ENCODE results near the gene KLHL22. TPM values are rescaled to one million over a fixed set of nuclear protein-coding genes. Genes with fewer than 3 reads are reported as not detected.

The KLHL22 gene
- total and polyA plus RNA-seq, 2 of the 8 experiments (the other 6 are each of a cell fraction or from before 2014, with no cell fraction given) = 9.4 to 16.2 TPM

- DNase-seq (ENCODE audit: low read depth in 1 of 2, low spot score in 2 of 2) (no peak), FAIRE-seq (no peak)
- Histone ChIP-seq H3K56ac (replicated peaks; ENCODE audit: insufficient read length, low read depth, low read length) (no peak overlapping the region), H3K18ac (ENCODE audit: extremely low read depth, low read length) (no peak overlapping the region), H3K4me2 (ENCODE audit: insufficient read depth in 1 of 2, low read depth in 2 of 2, low read length in 2 of 2) (no peak overlapping the region), H2AK5ac (ENCODE audit: low read depth, low read length) (no peak overlapping the region), H3K23me2 (ENCODE audit: low read depth, low read length) (no peaks in the 10 kb centered on the region), H3K27me3 (replicated peaks in 1 of 4; ENCODE audit: control insufficient read depth in 3 of 4, extremely low read depth in 1 of 4, insufficient read depth in 3 of 4, low read length in 3 of 4) (no peaks in the 10 kb centered on the region), H3K9me3 (ENCODE audit: insufficient read depth in 2 of 2, low read depth in 1 of 2, low read length in 1 of 2) (no peaks in the 10 kb centered on the region; a peak in 1 of 4 replicates), H2BK120ac (replicated peaks; ENCODE audit: low read depth, low read length) (no peak overlapping the region), H4K91ac (replicated peaks; ENCODE audit: insufficient read length, low read length) (no peak overlapping the region), H3K79me2 (ENCODE audit: control insufficient read depth in 1 of 2, insufficient read depth in 2 of 2, low read length in 2 of 2) (no peaks in the 10 kb centered on the region), H2BK15ac (ENCODE audit: low read length) (no peak overlapping the region), H3K4me3 (ENCODE audit: extremely low read depth in 1 of 4, insufficient read depth in 2 of 4, low read depth in 3 of 4, low read length in 4 of 4) (no peak overlapping the region), H4K8ac (ENCODE audit: extremely low read depth, insufficient read depth, low read length) (no peak overlapping the region), H4K20me1 (replicated peaks in 1 of 2; ENCODE audit: control insufficient read depth in 1 of 2, insufficient read depth in 2 of 2, low read length in 2 of 2) (peaks cover 4 to 9% of the 10 kb centered on the region in 2 experiments), H2BK20ac (ENCODE audit: low read length) (no peak overlapping the region), H3K79me1 (ENCODE audit: low read depth, low read length) (peaks cover 7% of the 10 kb centered on the region; the same call in 1 of the 2 replicates), H3K4me1 (replicated peaks in 1 of 4; ENCODE audit: control insufficient read depth in 3 of 4, insufficient read depth in 4 of 4, low read length in 3 of 4) (peaks cover 0 to 5% (median 0%) of the 10 kb centered on the region in 4 experiments; a peak in 2 of 7 replicates), H3K27ac (ENCODE audit: low read depth, low read length) (no peak overlapping the region), H3K4ac (replicated peaks; ENCODE audit: insufficient read length, low read depth, low read length) (no peak overlapping the region), H3K9ac (replicated peaks in 1 of 4; ENCODE audit: extremely low read depth in 1 of 4, low read depth in 3 of 4, low read length in 3 of 4) (no peak overlapping the region), H3K23ac (ENCODE audit: insufficient read length) (no peak overlapping the region), H2BK5ac (ENCODE audit: low read depth, low read length) (no peak overlapping the region), H2BK12ac (ENCODE audit: low read depth, low read length) (no peak overlapping the region), H3K36me3 (ENCODE audit: control insufficient read depth in 2 of 4, insufficient read depth in 4 of 4, low read length in 3 of 4) (no peaks in the 10 kb centered on the region), H3K14ac (ENCODE audit: insufficient read length) (no peak overlapping the region), H2AFZ (ENCODE audit: low read length) (no peak overlapping the region), H4K5ac (ENCODE audit: insufficient read length, low read depth, low read length) (no peak overlapping the region)
- 79% methylated on average over 2 of the region's 2 CpGs; no CpG with 5 or more reads in 1 of the 2 experiments for WGBS, 2 experiments (ENCODE audit: extremely low coverage in 1 of 2, insufficient coverage in 1 of 2, insufficient read length in 1 of 2, insufficient replicate concordance in 2 of 2, low coverage in 1 of 2, low lambda C conversion rate in 2 of 2, missing lambda C conversion rate in 1 of 2)
- no peak for TF ChIP-seq ASH2L (IDR thresholded peaks at IDR 0.05; ENCODE audit: low read length)
- TF ChIP-seq RAD21 (IDR thresholded peaks at IDR 0.05 in 1 of 2, conservative IDR thresholded peaks at IDR 0.05 in 1 of 2; ENCODE audit: low read depth in 2 of 2, low read length in 2 of 2) = no peak
- no peak for TF ChIP-seq SIRT6 (IDR thresholded peaks at IDR 0.05; ENCODE audit: low read length)
- TF ChIP-seq MAFK (IDR thresholded peaks at IDR 0.05; ENCODE audit: low read depth, low read length) = no peak
- TF ChIP-seq HDAC6 (IDR thresholded peaks at IDR 0.05; ENCODE audit: low read depth, low read length) = no peak
- TF ChIP-seq ATF3 (IDR thresholded peaks at IDR 0.05; ENCODE audit: insufficient read depth, low read depth, low read length) = no peak
- TF ChIP-seq RBBP5 (IDR thresholded peaks at IDR 0.05; ENCODE audit: borderline replicate concordance, low read depth, low read length) = no peak
- TF ChIP-seq E2F6 (IDR thresholded peaks at IDR 0.05) = no peak
- ChIA-PET POLR2A (ENCODE audit: partially characterized antibody) (no interaction called here), CTCF (ENCODE audit: partially characterized antibody) (interaction anchor here (1.0 to 1.4 kb wide), 2 partner anchors 11 to 70 kb away, joined by 3 read pairs; no protein-coding TSS in a partner anchor)
Observed at GRCh38 chr22:20487715-20488114, 7.9 kb downstream of the KLHL22 start.

Measured in H1 (cell line).